ENCODE data around the gene EPHA5. TPM values are rescaled to one million over a fixed set of nuclear protein-coding genes. Genes with fewer than 3 reads are reported as not detected.

Gene EPHA5
- polyA plus RNA-seq, 3 donors: not detected

DNA sequence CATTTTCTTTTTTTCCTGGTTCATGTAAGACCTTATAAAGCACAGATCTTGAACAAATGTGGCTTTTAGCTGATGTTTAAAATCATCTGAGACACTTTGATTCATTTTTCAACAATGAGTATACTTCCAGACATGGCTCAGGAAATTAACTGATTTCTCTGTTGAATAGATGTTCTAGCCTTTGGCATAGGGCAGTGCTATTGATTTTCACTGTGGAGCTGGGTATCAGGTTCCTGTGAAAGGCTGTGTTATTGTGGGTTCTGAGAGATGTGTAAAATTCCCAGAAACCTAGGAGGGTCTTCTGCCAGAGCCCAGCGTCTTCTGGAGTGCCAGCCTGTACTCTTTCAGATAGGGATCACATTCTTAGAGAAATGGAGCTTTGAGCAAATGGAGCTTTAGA lies 278.9 kb downstream of the EPHA5 start:
- H3K4me2 ChIP-seq (replicated peaks; ENCODE audit: extremely low read depth, low read length, poor library complexity, severe bottlenecking): no peak overlapping the region
- WGBS (ENCODE audit: insufficient coverage): 100% methylated on average over 1 of the region's 1 CpG
- peaks cover 0 to 11% (median 3%) of the 10 kb centered on the region in 7 donors for H3K9me3 Mint-ChIP-seq

DNA sequence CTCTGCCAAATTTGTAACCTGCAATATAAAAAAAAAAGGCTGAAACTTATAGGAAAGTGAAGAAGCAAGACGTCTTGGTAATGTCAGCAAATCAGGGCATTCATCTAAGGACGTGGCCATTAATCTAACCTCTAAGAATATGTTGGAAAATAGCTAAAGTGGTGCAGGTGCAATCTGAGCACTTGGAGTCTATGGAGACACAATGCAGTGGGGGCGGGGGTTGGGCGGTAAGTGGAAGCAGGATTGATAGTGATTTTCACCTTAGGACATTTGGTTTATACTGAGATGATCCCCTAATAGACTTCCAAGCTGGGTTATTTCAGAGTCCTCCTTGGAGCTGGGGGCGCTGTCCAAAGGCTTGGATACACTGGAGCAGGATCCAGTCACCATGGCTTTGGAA lies 283.4 kb downstream of the EPHA5 start:
- H2AFZ ChIP-seq (ENCODE audit: insufficient read depth, low read depth, low read length, poor library complexity, severe bottlenecking): no peak overlapping the region
- H3K4me3 ChIP-seq (replicated peaks in 1 of 3; ENCODE audit: low read depth in 2 of 3, low read length in 3 of 3): no peak overlapping the region
- no peaks in the 10 kb centered on the region for H3K79me2 ChIP-seq (ENCODE audit: insufficient read depth, low read length)
- no peak overlapping the region for H3K4me2 ChIP-seq (replicated peaks; ENCODE audit: extremely low read depth, low read length, poor library complexity, severe bottlenecking)
- no peaks in the 10 kb centered on the region for H3K36me3 ChIP-seq (replicated peaks in 1 of 2; ENCODE audit: control insufficient read depth in 1 of 2, insufficient read depth in 2 of 2, low read length in 2 of 2)
- no peak overlapping the region for H3K27ac ChIP-seq (ENCODE audit: low read depth in 1 of 2, low read length in 2 of 2)
- Mint-ChIP-seq H3K4me1 (no peaks in the 10 kb centered on the region), H3K4me3 (no peak overlapping the region), H3K36me3 (no peaks in the 10 kb centered on the region), H3K27ac (no peak overlapping the region), H3K27me3 (ENCODE audit: low read depth in 3 of 3) (peaks cover 0 to 2% (median 0%) of the 10 kb centered on the region in 3 donors), H3K9me3 (peaks cover 0 to 4% (median 0%) of the 10 kb centered on the region in 7 donors)
- no peaks in the 10 kb centered on the region for H3K4me1 ChIP-seq (ENCODE audit: control insufficient read depth in 1 of 2, insufficient read depth in 2 of 2, low read length in 2 of 2)
- intact Hi-C loops (cut with micrococcal nuclease): no loop called here
- no peaks in the 10 kb centered on the region for H4K20me1 ChIP-seq (ENCODE audit: insufficient read depth, low read length)
- 93% methylated on average over 3 of the region's 5 CpGs for WGBS (ENCODE audit: insufficient coverage)
- H3K9ac ChIP-seq (ENCODE audit: insufficient read depth, low read length, poor library complexity, severe bottlenecking): no peak overlapping the region
- H3K9me3 ChIP-seq (replicated peaks in 1 of 2; ENCODE audit: control insufficient read depth in 1 of 2, insufficient read depth in 1 of 2, low read length in 2 of 2): no peaks in the 10 kb centered on the region
- no peak for DNase-seq
- TF ChIP-seq CTCF (IDR thresholded peaks at IDR 0.05): no peak
- H3K27me3 ChIP-seq (ENCODE audit: control insufficient read depth in 2 of 2, insufficient read depth in 2 of 2, low read length in 2 of 2): no peaks in the 10 kb centered on the region

More for the DNA sequence above, 278.9 kb downstream of the EPHA5 start:
- Histone ChIP-seq H3K9me3 (replicated peaks in 1 of 2; ENCODE audit: control insufficient read depth in 1 of 2, insufficient read depth in 1 of 2, low read length in 2 of 2) (peaks cover 5 to 8% of the 10 kb centered on the region in 2 donors), H4K20me1 (ENCODE audit: insufficient read depth, low read length) (no peaks in the 10 kb centered on the region), H3K36me3 (replicated peaks in 1 of 2; ENCODE audit: control insufficient read depth in 1 of 2, insufficient read depth in 2 of 2, low read length in 2 of 2) (no peaks in the 10 kb centered on the region), H3K4me3 (replicated peaks in 1 of 3; ENCODE audit: low read depth in 2 of 3, low read length in 3 of 3) (no peak overlapping the region), H3K27me3 (ENCODE audit: control insufficient read depth in 2 of 2, insufficient read depth in 2 of 2, low read length in 2 of 2) (no peaks in the 10 kb centered on the region), H2AFZ (ENCODE audit: insufficient read depth, low read depth, low read length, poor library complexity, severe bottlenecking) (no peak overlapping the region), H3K27ac (ENCODE audit: low read depth in 1 of 2, low read length in 2 of 2) (no peak overlapping the region), H3K9ac (ENCODE audit: insufficient read depth, low read length, poor library complexity, severe bottlenecking) (no peak overlapping the region), H3K4me1 (ENCODE audit: control insufficient read depth in 1 of 2, insufficient read depth in 2 of 2, low read length in 2 of 2) (no peaks in the 10 kb centered on the region), H3K79me2 (ENCODE audit: insufficient read depth, low read length) (no peaks in the 10 kb centered on the region)
- H3K27ac Mint-ChIP-seq: no peak overlapping the region
- H3K27me3 Mint-ChIP-seq (ENCODE audit: low read depth in 3 of 3): peaks cover 0 to 4% (median 0%) of the 10 kb centered on the region in 3 donors
- no peaks in the 10 kb centered on the region for H3K4me1 Mint-ChIP-seq
- intact Hi-C loops (cut with micrococcal nuclease): no loop called here
- H3K4me3 Mint-ChIP-seq: no peak overlapping the region
- no peak for DNase-seq
- no peaks in the 10 kb centered on the region for H3K36me3 Mint-ChIP-seq
- TF ChIP-seq CTCF (IDR thresholded peaks at IDR 0.05): no peak
